Measurements from ENCODE around the gene NRBF2. TPM values are rescaled to one million over a fixed set of nuclear protein-coding genes. Genes with fewer than 3 reads are reported as not detected.
"Not testable (repeated sequence)": the region's sequence is repeated elsewhere in the genome, so short reads cannot be mapped to it uniquely, and the experiment has no call there.

Gene NRBF2
- total RNA-seq, 1 donor from 2014 or later: 12.5 TPM

GRCh38 chr10:63140077-63140476, 6.9 kb downstream of the NRBF2 start:
- H3K4me3 ChIP-seq (ENCODE audit: low read length in 3 of 3): no peak overlapping the region
- no peak overlapping the region for H3K9ac ChIP-seq (ENCODE audit: low read depth in 1 of 3, low read length in 3 of 3)
- H3K27ac ChIP-seq (ENCODE audit: low read depth, low read length): no peak overlapping the region
- peaks cover 3 to 5% (median 4%) of the 10 kb centered on the region in 3 donors for H3K36me3 ChIP-seq (ENCODE audit: control insufficient read depth in 3 of 3, insufficient read depth in 3 of 3, low read length in 3 of 3)
- H3K4me1 ChIP-seq (ENCODE audit: control insufficient read depth in 3 of 3, insufficient read depth in 3 of 3, low read length in 3 of 3): peaks cover 2 to 22% (median 15%) of the 10 kb centered on the region in 3 donors
- H3K27me3 ChIP-seq (ENCODE audit: control insufficient read depth in 3 of 3, insufficient read depth in 3 of 3, low read length in 3 of 3): no peaks in the 10 kb centered on the region
- no peaks in the 10 kb centered on the region for H3K9me3 ChIP-seq (ENCODE audit: control insufficient read depth in 3 of 3, low read length in 3 of 3)

- Histone ChIP-seq H3K9me3 (ENCODE audit: control insufficient read depth in 3 of 3, low read length in 3 of 3) (no peaks in the 10 kb centered on the region), H3K36me3 (ENCODE audit: control insufficient read depth in 3 of 3, insufficient read depth in 3 of 3, low read length in 3 of 3) (peaks cover 3 to 5% (median 4%) of the 10 kb centered on the region in 3 donors), H3K27ac (ENCODE audit: low read depth, low read length) (no peak overlapping the region), H3K4me3 (ENCODE audit: low read length in 3 of 3) (no peak overlapping the region), H3K9ac (ENCODE audit: low read depth in 1 of 3, low read length in 3 of 3) (no peak overlapping the region), H3K4me1 (ENCODE audit: control insufficient read depth in 3 of 3, insufficient read depth in 3 of 3, low read length in 3 of 3) (peaks cover 10 to 16% (median 10%) of the 10 kb centered on the region in 3 donors), H3K27me3 (ENCODE audit: control insufficient read depth in 3 of 3, insufficient read depth in 3 of 3, low read length in 3 of 3) (no peaks in the 10 kb centered on the region)
These were observed 9.0 kb downstream of the NRBF2 start for GRCh38 chr10:63142136-63142535.

GRCh38 chr10:63143987-63144386, 10.9 kb downstream of the NRBF2 start:
- no peaks in the 10 kb centered on the region for H3K9me3 ChIP-seq (ENCODE audit: control insufficient read depth in 3 of 3, low read length in 3 of 3)
- H3K4me3 ChIP-seq (ENCODE audit: low read length in 3 of 3): no peak overlapping the region
- peaks cover 4 to 10% (median 10%) of the 10 kb centered on the region in 3 donors for H3K4me1 ChIP-seq (ENCODE audit: control insufficient read depth in 3 of 3, insufficient read depth in 3 of 3, low read length in 3 of 3)
- no peak overlapping the region for H3K27ac ChIP-seq (ENCODE audit: low read depth, low read length)
- peaks cover 4 to 5% (median 5%) of the 10 kb centered on the region in 3 donors for H3K36me3 ChIP-seq (ENCODE audit: control insufficient read depth in 3 of 3, insufficient read depth in 3 of 3, low read length in 3 of 3)
- H3K27me3 ChIP-seq (ENCODE audit: control insufficient read depth in 3 of 3, insufficient read depth in 3 of 3, low read length in 3 of 3): no peaks in the 10 kb centered on the region
- no peak overlapping the region for H3K9ac ChIP-seq (ENCODE audit: low read depth in 1 of 3, low read length in 3 of 3)

- H3K4me1 ChIP-seq (ENCODE audit: control insufficient read depth in 3 of 3, insufficient read depth in 3 of 3, low read length in 3 of 3): peaks cover 4 to 10% (median 10%) of the 10 kb centered on the region in 3 donors
- peaks cover 0 to 5% (median 3%) of the 10 kb centered on the region in 3 donors for H3K36me3 ChIP-seq (ENCODE audit: control insufficient read depth in 3 of 3, insufficient read depth in 3 of 3, low read length in 3 of 3)
- H3K27me3 ChIP-seq (ENCODE audit: control insufficient read depth in 3 of 3, insufficient read depth in 3 of 3, low read length in 3 of 3): no peaks in the 10 kb centered on the region
- H3K9me3 ChIP-seq (ENCODE audit: control insufficient read depth in 3 of 3, low read length in 3 of 3): no peaks in the 10 kb centered on the region
- no peak overlapping the region for H3K4me3 ChIP-seq (ENCODE audit: low read length in 3 of 3)
- no peak overlapping the region for H3K27ac ChIP-seq (ENCODE audit: low read depth, low read length)
- no peak overlapping the region for H3K9ac ChIP-seq (ENCODE audit: low read depth in 1 of 3, low read length in 3 of 3)
These were observed 12.7 kb downstream of the NRBF2 start for GRCh38 chr10:63145782-63146181.

GRCh38 chr10:63146503-63146902, 13.4 kb downstream of the NRBF2 start:
- Histone ChIP-seq H3K9me3 (ENCODE audit: control insufficient read depth in 3 of 3, low read length in 3 of 3) (no peaks in the 10 kb centered on the region), H3K27me3 (ENCODE audit: control insufficient read depth in 3 of 3, insufficient read depth in 3 of 3, low read length in 3 of 3) (no peaks in the 10 kb centered on the region), H3K9ac (ENCODE audit: low read depth in 1 of 3, low read length in 3 of 3) (no peak overlapping the region), H3K36me3 (ENCODE audit: control insufficient read depth in 3 of 3, insufficient read depth in 3 of 3, low read length in 3 of 3) (peaks cover 0 to 6% (median 6%) of the 10 kb centered on the region in 3 donors), H3K4me3 (ENCODE audit: low read length in 3 of 3) (no peak overlapping the region), H3K27ac (ENCODE audit: low read depth, low read length) (no peak overlapping the region), H3K4me1 (ENCODE audit: control insufficient read depth in 3 of 3, insufficient read depth in 3 of 3, low read length in 3 of 3) (peaks cover 4 to 10% (median 10%) of the 10 kb centered on the region in 3 donors)

GRCh38 chr10:63150745-63151144, 17.6 kb downstream of the NRBF2 start:
- Histone ChIP-seq H3K4me3 (ENCODE audit: low read length in 3 of 3) (no peak overlapping the region), H3K27me3 (ENCODE audit: control insufficient read depth in 3 of 3, insufficient read depth in 3 of 3, low read length in 3 of 3) (no peaks in the 10 kb centered on the region), H3K36me3 (ENCODE audit: control insufficient read depth in 3 of 3, insufficient read depth in 3 of 3, low read length in 3 of 3) (peaks cover 8 to 11% (median 11%) of the 10 kb centered on the region in 3 donors), H3K9ac (ENCODE audit: low read depth in 1 of 3, low read length in 3 of 3) (no peak overlapping the region), H3K4me1 (ENCODE audit: control insufficient read depth in 3 of 3, insufficient read depth in 3 of 3, low read length in 3 of 3) (peaks cover 7 to 11% (median 11%) of the 10 kb centered on the region in 3 donors), H3K9me3 (ENCODE audit: control insufficient read depth in 3 of 3, low read length in 3 of 3) (no peaks in the 10 kb centered on the region), H3K27ac (ENCODE audit: low read depth, low read length) (no peak overlapping the region)

GRCh38 chr10:63153868-63154545, 20.9 kb downstream of the NRBF2 start:
- not testable (repeated sequence) for H3K9me3 ChIP-seq (ENCODE audit: control insufficient read depth in 3 of 3, low read length in 3 of 3); H3K9ac ChIP-seq (ENCODE audit: low read depth in 1 of 3, low read length in 3 of 3); H3K4me3 ChIP-seq (ENCODE audit: low read length in 3 of 3); H3K27ac ChIP-seq (ENCODE audit: low read depth, low read length); H3K27me3 ChIP-seq (ENCODE audit: control insufficient read depth in 3 of 3, insufficient read depth in 3 of 3, low read length in 3 of 3)
- Histone ChIP-seq H3K4me1 (ENCODE audit: control insufficient read depth in 3 of 3, insufficient read depth in 3 of 3, low read length in 3 of 3) (peaks cover 8 to 25% (median 8%) of the 10 kb centered on the region in 3 donors), H3K36me3 (ENCODE audit: control insufficient read depth in 3 of 3, insufficient read depth in 3 of 3, low read length in 3 of 3) (peaks cover 8 to 11% (median 9%) of the 10 kb centered on the region in 3 donors)

- H3K9me3 ChIP-seq (ENCODE audit: control insufficient read depth in 3 of 3, low read length in 3 of 3): no peaks in the 10 kb centered on the region
- no peaks in the 10 kb centered on the region for H3K27me3 ChIP-seq (ENCODE audit: control insufficient read depth in 3 of 3, insufficient read depth in 3 of 3, low read length in 3 of 3)
- no peak overlapping the region for H3K27ac ChIP-seq (ENCODE audit: low read depth, low read length)
- H3K4me3 ChIP-seq (ENCODE audit: low read length in 3 of 3): no peak overlapping the region
- no peak overlapping the region for H3K9ac ChIP-seq (ENCODE audit: low read depth in 1 of 3, low read length in 3 of 3)
- peaks cover 8 to 11% (median 9%) of the 10 kb centered on the region in 3 donors for H3K36me3 ChIP-seq (ENCODE audit: control insufficient read depth in 3 of 3, insufficient read depth in 3 of 3, low read length in 3 of 3)
- H3K4me1 ChIP-seq (ENCODE audit: control insufficient read depth in 3 of 3, insufficient read depth in 3 of 3, low read length in 3 of 3): peaks cover 8 to 25% (median 8%) of the 10 kb centered on the region in 3 donors
These were observed 21.6 kb downstream of the NRBF2 start for GRCh38 chr10:63154546-63155387.

GRCh38 chr10:63155388-63156020, 22.4 kb downstream of the NRBF2 start:
- Histone ChIP-seq H3K27ac (ENCODE audit: low read depth, low read length) (no peak overlapping the region), H3K4me3 (ENCODE audit: low read length in 3 of 3) (no peak overlapping the region), H3K4me1 (ENCODE audit: control insufficient read depth in 3 of 3, insufficient read depth in 3 of 3, low read length in 3 of 3) (peaks cover 8 to 25% (median 8%) of the 10 kb centered on the region in 3 donors), H3K9ac (ENCODE audit: low read depth in 1 of 3, low read length in 3 of 3) (no peak overlapping the region), H3K36me3 (ENCODE audit: control insufficient read depth in 3 of 3, insufficient read depth in 3 of 3, low read length in 3 of 3) (peaks cover 8 to 10% (median 9%) of the 10 kb centered on the region in 3 donors), H3K27me3 (ENCODE audit: control insufficient read depth in 3 of 3, insufficient read depth in 3 of 3, low read length in 3 of 3) (no peaks in the 10 kb centered on the region), H3K9me3 (ENCODE audit: control insufficient read depth in 3 of 3, low read length in 3 of 3) (no peaks in the 10 kb centered on the region)

Measured in skeletal muscle tissue (tissue), 4 donors.